MCF 10A (cell line): ENCODE results near the gene KCNIP1. TPM values are rescaled to one million over a fixed set of nuclear protein-coding genes. Genes with fewer than 3 reads are reported as not detected.

Source experiments
- BruUV-seq: library from RNA; stranded (reverse); fragments of 400-500 nt; replicated peaks from 2 replicates; lab custom pipeline; 2021; lab: Mats Ljungman, UMichigan
- CTCF ChIA-PET: fragments of 300-600 bp; sonication (Branson Sonifier 250); formaldehyde crosslinking; extraction: SDS; loops from one replicate; lab custom pipeline; 2021; ENCODE audit warnings: antibody characterized with exemption, inconsistent platforms; lab: Yijun Ruan, JAX
- POLR2A ChIA-PET: fragments of 300-600, 350-650 bp; sonication (Branson Sonifier 250); formaldehyde crosslinking; extraction: SDS; loops from one replicate; lab custom pipeline; 2020; ENCODE audit warnings: antibody characterized with exemption, inconsistent platforms; lab: Yijun Ruan, JAX
- DNase-seq: peaks from one replicate; pipeline ENCODE4 v3.0.0-alpha.2; 2018; ENCODE audit not compliant: unreplicated experiment
- H3K27ac Mint-ChIP-seq: one replicate; pipeline ENCODE4 v1.8.0; 2022; ENCODE audit warnings: mild to moderate bottlenecking, low read depth, mixed read lengths; ENCODE audit not compliant: unreplicated experiment
- H3K27me3 Mint-ChIP-seq: one replicate; pipeline ENCODE4 v1.8.0; 2022; ENCODE audit warnings: mixed read lengths; ENCODE audit not compliant: insufficient read depth, unreplicated experiment
- H3K36me3 Mint-ChIP-seq: one replicate; pipeline ENCODE4 v1.8.0; 2022; ENCODE audit warnings: mild to moderate bottlenecking, moderate library complexity, mixed read lengths; ENCODE audit not compliant: insufficient read depth, unreplicated experiment
- H3K4me1 Mint-ChIP-seq: one replicate; pipeline ENCODE4 v1.8.0; 2022; ENCODE audit warnings: mixed read lengths; ENCODE audit not compliant: insufficient read depth, unreplicated experiment
- H3K4me3 Mint-ChIP-seq: one replicate; pipeline ENCODE4 v1.8.0; 2022; ENCODE audit warnings: mild to moderate bottlenecking, moderate library complexity, mixed read lengths; ENCODE audit not compliant: unreplicated experiment
- H3K9me3 Mint-ChIP-seq: one replicate; pipeline ENCODE4 v1.8.0; 2022; ENCODE audit warnings: mixed read lengths; ENCODE audit not compliant: unreplicated experiment
- CTCF ChIP-seq: fragments of 200-600 bp; IDR thresholded peaks from one replicate; pipeline ENCODE4 v1.8.0; 2022; ENCODE audit warnings: antibody characterized with exemption, mild to moderate bottlenecking; ENCODE audit not compliant: unreplicated experiment
- intact Hi-C: fragments of 100-400 bp; cut with micrococcal nuclease; formaldehyde crosslinking; loops from 2 replicates; pipeline ENCODE4 v1.14.1; 2022
- total RNA-seq: library from RNA; stranded (reverse); gene quantifications from 2 replicates; pipeline ENCODE4 v1.2.3, GENCODE V29; 2022

KCNIP1 gene
- total RNA-seq, 1 experiment from 2014 or later, result not detected

- CTCF ChIA-PET, result interaction anchor here (0.6 to 4.4 kb wide), 5 partner anchors 18 to 1156 kb away, joined by 3 to 27 read pairs (median 3); no protein-coding TSS in a partner anchor
- Mint-ChIP-seq H3K4me3 (no peak overlapping the region), H3K9me3 (no peaks in the 10 kb centered on the region), H3K4me1 (no peaks in the 10 kb centered on the region), H3K36me3 (no peaks in the 10 kb centered on the region), H3K27ac (no peak overlapping the region), H3K27me3 (no peaks in the 10 kb centered on the region)
- TF ChIP-seq CTCF, result no peak
- POLR2A ChIA-PET, result no interaction called here
- DNase-seq, result no peak
- no TSS peak for BruUV-seq
- intact Hi-C loops, result no loop called here
Measured at GRCh38 chr5:170655920-170656319, 152.1 kb downstream of the KCNIP1 start.

DNA sequence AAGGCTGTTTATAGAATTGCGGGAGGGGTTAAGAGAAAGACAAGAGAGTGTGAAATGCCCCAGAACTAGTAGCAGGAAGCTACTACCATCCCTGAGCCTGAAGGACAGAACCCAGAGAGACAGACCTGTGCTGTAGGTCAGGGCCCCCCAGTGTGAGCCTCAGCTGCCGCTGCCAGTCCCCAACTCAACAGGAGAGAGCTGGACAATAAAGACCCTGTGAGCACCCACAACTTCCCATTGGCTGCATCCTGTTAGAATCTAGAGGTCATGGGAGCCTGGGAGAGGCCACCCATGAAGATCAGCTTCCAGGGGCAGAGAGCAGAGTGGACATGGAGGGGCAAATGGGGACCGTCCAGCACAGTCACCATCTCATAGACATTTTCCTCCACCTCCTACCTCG, 152.5 kb downstream of the KCNIP1 start:
- no peak for DNase-seq
- no peaks in the 10 kb centered on the region for H3K27me3 Mint-ChIP-seq
- ChIA-PET POLR2A (no interaction called here), CTCF (interaction anchor here (0.6 to 4.4 kb wide), 5 partner anchors 18 to 1157 kb away, joined by 3 to 27 read pairs (median 3); no protein-coding TSS in a partner anchor)
- no peak overlapping the region for H3K27ac Mint-ChIP-seq
- H3K9me3 Mint-ChIP-seq, result no peaks in the 10 kb centered on the region
- no TSS peak for BruUV-seq
- no peak overlapping the region for H3K4me3 Mint-ChIP-seq
- TF ChIP-seq CTCF, result no peak
- no peaks in the 10 kb centered on the region for H3K36me3 Mint-ChIP-seq
- intact Hi-C loops, result no loop called here
- no peaks in the 10 kb centered on the region for H3K4me1 Mint-ChIP-seq

- Mint-ChIP-seq H3K27ac (no peak overlapping the region), H3K27me3 (peaks cover 19% of the 10 kb centered on the region), H3K36me3 (no peaks in the 10 kb centered on the region), H3K9me3 (no peaks in the 10 kb centered on the region), H3K4me3 (no peak overlapping the region), H3K4me1 (no peaks in the 10 kb centered on the region)
- no peak for TF ChIP-seq CTCF
- no TSS peak for BruUV-seq
- POLR2A ChIA-PET, result no interaction called here
- intact Hi-C loops, result no loop called here
- CTCF ChIA-PET, result interaction anchor here (0.6 to 1.7 kb wide), 7 partner anchors 25 to 393 kb away, joined by 3 to 6 read pairs (median 3); no protein-coding TSS in a partner anchor
- no peak for DNase-seq
Measured at GRCh38 chr5:170660531-170660930, 156.7 kb downstream of the KCNIP1 start.

GRCh38 chr5:170662966-170663365, 159.1 kb downstream of the KCNIP1 start:
- H3K9me3 Mint-ChIP-seq, result no peaks in the 10 kb centered on the region
- H3K27me3 Mint-ChIP-seq, result peaks cover 19% of the 10 kb centered on the region
- CTCF ChIA-PET, result interaction anchor here (0.6 to 2.1 kb wide), 5 partner anchors 16 to 82 kb away, joined by 3 to 9 read pairs (median 4); no protein-coding TSS in a partner anchor
- H3K4me1 Mint-ChIP-seq, result no peaks in the 10 kb centered on the region
- POLR2A ChIA-PET, result interaction anchor here (0.9 kb wide), 1 partner anchor 136 kb away, joined by 3 read pairs; no protein-coding TSS in a partner anchor
- no peak overlapping the region for H3K27ac Mint-ChIP-seq
- no peak overlapping the region for H3K4me3 Mint-ChIP-seq
- DNase-seq, result no peak
- BruUV-seq, result no TSS peak
- TF ChIP-seq CTCF, result no peak
- intact Hi-C loops, result no loop called here
- no peaks in the 10 kb centered on the region for H3K36me3 Mint-ChIP-seq
